ELF-1 (cell line): ENCODE results near the gene ITGA8.
"Not testable (repeated sequence)": the region's sequence is repeated elsewhere in the genome, so short reads cannot be mapped to it uniquely, and the experiment has no call there.

Source experiments
- DNase-seq: peaks from one replicate; pipeline ENCODE4 v3.0.0-alpha.2; 2016; ENCODE audit warnings: low read depth, low spot score

The ITGA8 gene

GRCh38 chr10:15684768-15685167, 35.0 kb downstream of the ITGA8 start:
- no peak for DNase-seq

GRCh38 chr10:15681076-15681475, 38.6 kb downstream of the ITGA8 start:
- no peak for DNase-seq

- DNase-seq: no peak
Observed at GRCh38 chr10:15678851-15679250, 40.9 kb downstream of the ITGA8 start.

DNA sequence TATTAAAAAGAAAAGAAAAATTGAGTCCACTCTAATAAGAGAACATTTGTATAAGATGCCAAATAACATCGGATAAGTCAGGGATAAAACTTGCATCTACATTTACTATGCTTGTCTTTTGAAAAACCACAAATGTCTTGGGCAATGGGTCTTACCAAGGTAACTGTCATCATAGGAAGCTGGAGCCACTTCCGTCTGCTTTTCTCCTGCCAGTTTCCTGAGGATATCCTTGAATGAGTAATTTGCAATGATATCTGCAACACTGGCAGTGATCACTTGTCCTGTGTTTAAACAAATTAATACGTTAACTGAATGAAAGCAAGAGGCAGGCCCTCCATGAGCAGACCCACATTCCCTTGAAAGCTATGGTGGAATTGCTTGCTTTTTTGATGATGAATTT, 47.3 kb downstream of the ITGA8 start:
- no peak for DNase-seq

DNA sequence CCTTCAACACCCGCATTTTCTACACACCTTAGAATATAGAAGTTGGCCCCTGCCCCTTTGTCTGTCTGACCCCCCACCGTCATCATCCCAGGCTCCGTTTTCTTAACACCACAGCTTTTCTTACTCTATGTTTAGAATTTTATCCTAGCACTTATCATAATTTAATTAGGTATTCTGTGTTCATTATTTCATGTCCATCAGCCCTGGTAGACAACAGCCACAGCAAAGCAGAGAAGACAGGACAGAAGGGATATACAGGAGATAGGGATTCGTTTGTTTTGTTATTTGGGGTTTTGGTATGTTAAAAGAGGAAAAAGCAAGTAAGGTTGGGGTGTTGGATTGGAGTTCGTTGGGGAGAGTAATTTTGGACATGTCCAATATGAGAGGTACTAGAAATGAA, 48.8 kb downstream of the ITGA8 start:
- no peak for DNase-seq

DNA sequence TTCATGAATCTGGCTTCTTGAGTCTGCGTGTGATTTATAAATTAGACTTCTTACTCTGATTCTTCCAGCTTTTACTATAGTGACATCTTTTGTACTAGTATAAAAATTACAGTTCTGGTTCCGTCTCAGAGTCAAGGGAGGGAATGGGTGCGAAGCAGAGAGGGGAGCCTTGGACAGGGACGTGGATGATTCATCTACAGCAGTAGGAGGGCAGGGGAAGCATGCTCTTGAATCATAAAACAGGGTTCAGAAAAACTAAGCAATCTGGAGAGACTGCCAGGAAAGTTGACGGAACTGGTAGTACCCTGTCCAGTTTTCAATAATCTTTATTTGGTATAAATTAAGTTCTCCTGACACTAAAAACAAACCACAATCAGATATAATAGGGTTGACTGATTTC, 58.1 kb downstream of the ITGA8 start:
- DNase-seq: no peak

DNA sequence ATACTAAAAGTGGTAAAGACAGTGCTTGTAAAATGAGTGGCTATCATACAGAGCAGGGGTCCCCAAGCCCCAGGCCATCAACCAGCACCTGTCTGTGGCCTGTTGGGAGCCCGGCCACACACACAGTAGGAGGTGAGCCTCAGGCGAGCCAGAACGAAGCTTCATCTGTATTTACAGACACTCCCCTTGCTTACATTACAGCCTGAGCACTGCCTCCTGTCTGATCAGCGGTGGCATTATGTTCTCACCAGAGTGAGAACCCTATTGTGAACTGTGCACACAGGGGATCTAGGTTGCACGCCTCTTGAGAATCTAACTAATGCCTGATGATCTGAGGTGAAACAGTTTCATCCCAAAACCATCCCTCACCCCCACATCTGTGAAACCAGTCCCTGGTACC, 58.7 kb downstream of the ITGA8 start:
- DNase-seq: peak; percentile 82

DNA sequence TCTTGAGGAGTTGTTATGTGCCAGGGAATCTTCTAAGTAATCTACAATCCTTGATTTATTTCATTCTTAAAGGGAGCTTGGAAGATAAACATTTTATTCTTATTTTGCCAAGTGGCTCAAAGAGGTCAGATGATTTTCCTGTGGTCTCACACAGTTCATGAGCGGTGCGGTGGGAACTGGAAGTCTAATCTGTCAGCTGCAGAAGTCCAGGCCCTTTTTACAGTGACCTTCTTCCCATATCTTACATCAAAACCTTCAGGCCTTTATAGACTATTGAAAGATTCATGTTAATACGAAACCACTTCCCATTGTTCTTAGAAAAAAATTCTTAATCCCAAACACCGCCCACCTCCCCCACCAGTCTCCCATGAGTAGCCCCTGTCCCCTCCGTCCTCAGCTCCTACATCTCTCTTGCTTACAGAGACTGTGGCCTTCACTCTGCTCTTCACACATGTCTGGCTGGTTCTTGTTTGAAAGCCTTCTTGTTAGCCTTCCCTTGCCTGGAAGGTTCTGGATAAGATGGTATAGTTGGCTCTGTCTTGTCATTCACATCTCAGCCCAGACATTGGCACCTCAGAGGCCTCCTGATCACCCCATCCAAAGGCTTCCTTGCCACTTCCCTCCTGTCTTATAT, 61.5 kb downstream of the ITGA8 start:
- DNase-seq: no peak

DNA sequence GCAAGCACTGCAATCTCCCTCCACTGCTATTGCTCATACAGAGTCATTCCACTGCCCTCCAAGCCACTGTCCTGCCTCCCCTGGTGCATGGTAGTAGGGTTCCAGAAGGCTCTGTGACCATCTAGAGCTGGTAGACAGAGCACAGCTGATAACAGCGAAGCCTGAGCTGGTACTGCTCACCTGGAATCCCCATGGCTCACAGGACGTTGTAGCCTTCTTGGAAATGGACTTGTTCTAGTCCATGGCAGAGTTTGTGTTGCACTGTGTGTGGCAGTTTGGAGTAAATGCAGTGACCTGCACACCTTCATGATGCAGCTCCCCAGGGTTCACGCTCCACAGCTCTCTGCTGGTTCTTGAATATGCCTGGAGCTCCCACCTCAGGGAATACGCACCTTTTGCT, 67.0 kb downstream of the ITGA8 start:
- DNase-seq: no peak

DNA sequence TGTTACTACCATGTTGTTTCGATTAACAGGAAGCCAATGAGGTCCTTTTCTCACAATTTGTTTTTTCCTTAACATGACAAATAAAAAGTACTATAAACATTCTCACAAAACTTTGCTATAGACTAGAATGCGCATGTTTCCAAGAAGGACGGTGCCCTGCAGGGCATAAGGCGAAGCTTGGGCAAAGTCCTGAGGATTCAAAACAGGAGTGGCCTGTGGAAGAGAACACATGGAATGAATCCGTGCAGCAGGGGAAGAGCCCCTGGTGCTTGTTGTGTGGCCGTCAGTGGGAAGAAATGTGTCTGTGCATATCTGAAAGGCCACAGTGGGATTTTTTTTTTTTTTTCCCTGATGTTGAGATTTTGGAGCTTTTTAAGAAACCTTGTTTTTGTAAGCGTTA, 67.6 kb downstream of the ITGA8 start:
- DNase-seq: no peak

DNA sequence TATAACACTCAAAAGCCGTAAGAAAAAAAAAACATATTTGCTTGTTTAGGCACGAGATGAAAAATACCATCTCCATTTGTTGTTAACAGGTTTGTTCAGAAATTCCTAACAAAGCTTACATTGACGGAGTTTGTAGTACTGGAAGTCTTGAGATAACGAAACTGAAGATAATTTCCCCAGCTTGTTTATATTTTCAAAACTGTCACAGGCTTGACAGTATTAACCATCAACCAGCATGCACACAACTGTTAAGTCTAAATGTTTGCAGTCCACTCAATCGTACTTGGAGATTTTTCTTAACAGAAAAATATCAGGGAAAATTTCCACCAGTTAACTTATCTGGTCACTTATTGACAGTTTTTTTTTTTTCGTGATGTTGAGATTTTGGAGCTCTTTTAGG, 68.5 kb downstream of the ITGA8 start:
- DNase-seq: no peak

- DNase-seq: no peak
Observed at GRCh38 chr10:15642095-15642494, 77.6 kb downstream of the ITGA8 start.

- DNase-seq: peak; percentile 78
Observed at GRCh38 chr10:15640536-15641085, 79.1 kb downstream of the ITGA8 start.

GRCh38 chr10:15636446-15636845, 83.3 kb downstream of the ITGA8 start:
- no peak for DNase-seq

DNA sequence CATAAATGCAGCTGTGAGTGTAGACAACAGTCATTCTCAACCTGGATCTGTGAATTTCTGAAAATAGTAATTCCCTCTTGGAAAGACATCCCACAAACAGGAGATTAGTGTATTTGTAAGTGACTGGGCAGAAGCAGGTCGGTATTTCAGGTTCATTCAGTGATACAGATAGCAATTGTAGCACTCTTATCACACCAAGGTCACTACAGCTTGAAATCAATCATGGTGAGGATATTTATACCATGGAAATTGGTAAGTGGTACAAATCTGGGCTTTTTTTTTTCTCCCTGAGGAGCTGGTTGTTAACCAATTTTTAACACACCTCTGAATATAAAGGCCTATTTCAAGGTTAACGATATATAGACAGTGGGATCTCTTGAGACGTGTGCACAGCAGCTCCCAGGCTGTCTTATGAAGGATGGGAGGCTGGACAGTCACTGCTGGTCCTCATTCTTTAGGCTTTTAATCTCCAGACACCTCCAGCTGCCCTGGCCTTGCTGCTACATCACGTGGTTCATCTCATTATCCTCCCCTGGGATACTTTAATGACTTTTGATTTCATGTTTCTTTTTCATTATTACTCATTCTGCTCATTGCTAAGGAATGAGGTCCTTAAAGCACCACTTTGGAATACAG, 87.1 kb downstream of the ITGA8 start:
- no peak for DNase-seq

- DNase-seq: not testable (repeated sequence)
Observed at GRCh38 chr10:15631205-15631604, 88.5 kb downstream of the ITGA8 start.

- no peak for DNase-seq
Observed at GRCh38 chr10:15630353-15630752, 89.4 kb downstream of the ITGA8 start.

- DNase-seq: no peak
Observed at GRCh38 chr10:15627617-15628196, 92.0 kb downstream of the ITGA8 start.

GRCh38 chr10:15626937-15627336, 92.8 kb downstream of the ITGA8 start:
- DNase-seq: peak; percentile 17

DNA sequence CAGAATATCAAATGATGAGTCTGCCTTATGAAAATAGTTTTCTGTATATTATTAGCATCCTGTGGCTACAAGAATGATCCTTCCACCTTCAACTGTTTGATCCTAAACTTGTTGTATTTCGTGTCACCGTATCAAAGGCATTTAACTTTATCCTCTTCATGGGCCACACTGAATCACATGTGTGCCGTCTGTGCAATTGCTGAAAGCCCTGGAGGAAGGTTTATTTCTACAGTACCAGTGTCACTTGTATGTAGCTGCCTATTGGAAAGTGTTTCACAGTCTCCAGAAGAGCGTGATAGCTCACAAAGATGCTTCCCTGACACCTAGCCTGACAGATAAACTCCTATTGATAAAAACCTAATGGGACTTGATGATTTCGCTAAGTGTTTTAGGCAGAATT, 94.5 kb downstream of the ITGA8 start:
- no peak for DNase-seq

- DNase-seq: no peak
Observed at GRCh38 chr10:15624401-15625196, 95.1 kb downstream of the ITGA8 start.

GRCh38 chr10:15620836-15621515, 98.7 kb downstream of the ITGA8 start:
- DNase-seq: no peak
